OCI-LY7 (cell line): ENCODE results near the gene EFCAB10.

Experiments
- EZH2phosphoT487 ChIP-seq: fragments of 200-600 bp; sonication (generic); IDR thresholded peaks from 2 replicates; pipeline ENCODE4 v1.6.1; 2018; ENCODE audit warnings: low read depth, borderline replicate concordance, mild to moderate bottlenecking, mixed run types, antibody characterized with exemption, low read length, moderate library complexity, mixed read lengths
- TF ChIP-seq, protein P1 (sequence below): fragments of 200-600 bp; sonication (generic); conservative IDR thresholded peaks from 2 replicates; pipeline ENCODE4 v1.5.1; 2014; ENCODE audit warnings: mild to moderate bottlenecking, antibody characterized with exemption, low read length, moderate library complexity, mixed read lengths

GRCh38 chr7:105602325-105603305 lies 21.3 kb upstream of the EFCAB10 start:
- TF ChIP-seq, protein P1, sequence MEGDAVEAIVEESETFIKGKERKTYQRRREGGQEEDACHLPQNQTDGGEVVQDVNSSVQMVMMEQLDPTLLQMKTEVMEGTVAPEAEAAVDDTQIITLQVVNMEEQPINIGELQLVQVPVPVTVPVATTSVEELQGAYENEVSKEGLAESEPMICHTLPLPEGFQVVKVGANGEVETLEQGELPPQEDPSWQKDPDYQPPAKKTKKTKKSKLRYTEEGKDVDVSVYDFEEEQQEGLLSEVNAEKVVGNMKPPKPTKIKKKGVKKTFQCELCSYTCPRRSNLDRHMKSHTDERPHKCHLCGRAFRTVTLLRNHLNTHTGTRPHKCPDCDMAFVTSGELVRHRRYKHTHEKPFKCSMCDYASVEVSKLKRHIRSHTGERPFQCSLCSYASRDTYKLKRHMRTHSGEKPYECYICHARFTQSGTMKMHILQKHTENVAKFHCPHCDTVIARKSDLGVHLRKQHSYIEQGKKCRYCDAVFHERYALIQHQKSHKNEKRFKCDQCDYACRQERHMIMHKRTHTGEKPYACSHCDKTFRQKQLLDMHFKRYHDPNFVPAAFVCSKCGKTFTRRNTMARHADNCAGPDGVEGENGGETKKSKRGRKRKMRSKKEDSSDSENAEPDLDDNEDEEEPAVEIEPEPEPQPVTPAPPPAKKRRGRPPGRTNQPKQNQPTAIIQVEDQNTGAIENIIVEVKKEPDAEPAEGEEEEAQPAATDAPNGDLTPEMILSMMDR, result no peak
- TF ChIP-seq EZH2phosphoT487, result no peak
